ENCODE data around the gene TMED4. TPM values are rescaled to one million over a fixed set of nuclear protein-coding genes. Genes with fewer than 3 reads are reported as not detected.

Gene TMED4
- total and polyA plus RNA-seq, 2 of the 13 experiments (the other 11 are each of a cell fraction or from before 2014, with no cell fraction given), result 81.4 to 109 TPM

GRCh38 chr7:44607141-44608068 lies 25.4 kb upstream of the TMED4 start:
- DNase-seq (ENCODE audit: low spot score) (no peak), ATAC-seq (no peak), FAIRE-seq (no peak)
- H4K20me1 ChIP-seq (ENCODE audit: insufficient read depth, low read length), result no peaks in the 10 kb centered on the region
- no peaks in the 10 kb centered on the region for H3K36me3 ChIP-seq (replicated peaks in 1 of 2; ENCODE audit: control insufficient read depth in 1 of 2, insufficient read depth in 2 of 2, low read length in 2 of 2)
- H3K9me3 ChIP-seq (ENCODE audit: low read length), result no peaks in the 10 kb centered on the region
- in situ Hi-C loops (cut with HindIII; ENCODE audit: extremely low pct_ligation_motif_present, low pct_unique_long_range_greater_than_20kb), result no loop called here
- peaks cover 23% of the 10 kb centered on the region for H3K4me1 ChIP-seq (ENCODE audit: insufficient read depth, low read length)
- H3K4me3 ChIP-seq (replicated peaks in 1 of 3; ENCODE audit: insufficient read depth in 1 of 3, low read depth in 2 of 3, low read length in 3 of 3), result peak overlapping the region; percentile 79 to 94 (median 89)
- ChIA-PET POLR2A (interaction anchor here (1.0 to 3.3 kb wide), 14 partner anchors 14 to 278 kb away, joined by 3 to 29 read pairs (median 8); partner anchors contain the start of genes DDX56, H2AZ2, PURB and TMED4), CTCF (ENCODE audit: low intra/inter-chr PET ratio, low total read pairs) (no interaction called here)
- H3K79me2 ChIP-seq (ENCODE audit: insufficient read depth, low read length), result peaks cover 46% of the 10 kb centered on the region
- peak overlapping the region; percentile 93 for H3K9ac ChIP-seq (ENCODE audit: insufficient read depth, low read depth, low read length)
- no peak overlapping the region for H2AFZ ChIP-seq (ENCODE audit: low read length)
- intact Hi-C loops (cut with micrococcal nuclease; ENCODE audit: unreplicated experiment), result no loop called here
- peak overlapping the region; percentile 99 for H3K4me2 ChIP-seq (ENCODE audit: low read depth, low read length)
- no peaks in the 10 kb centered on the region; a peak in 1 of 5 replicates for H3K27me3 ChIP-seq (ENCODE audit: control insufficient read depth in 1 of 2, insufficient read depth in 2 of 2, low read length in 2 of 2)
- TSS peak; percentile 90 for BruUV-seq (replicated peaks)
- H3K27ac ChIP-seq (ENCODE audit: extremely low read length, insufficient read depth, low read length), result peak overlapping the region; percentile 85
- WGBS (ENCODE audit: low lambda C conversion rate), result 62% methylated on average over 28 of the region's 35 CpGs
- TF ChIP-seq ZNF160 (CRISPR knock-in tag; IDR thresholded peaks at IDR 0.05), result peak; percentile 36
- TF ChIP-seq ISX (CRISPR knock-in tag; conservative IDR thresholded peaks at IDR 0.05), result 0 out of 2 replicates have a peak, but pooled peaks have one; percentile 26
- TF ChIP-seq ZNF451 (CRISPR knock-in tag; IDR thresholded peaks at IDR 0.05), result no peak
- no peak for TF ChIP-seq MAFK (conservative IDR thresholded peaks at IDR 0.05 in 1 of 2, IDR thresholded peaks at IDR 0.05 in 1 of 2; ENCODE audit: low read length in 2 of 2)
- no peak for TF ChIP-seq MEIS2 (CRISPR knock-in tag; IDR thresholded peaks at IDR 0.05)
- no peak for TF ChIP-seq PAXIP1 (CRISPR knock-in tag; conservative IDR thresholded peaks at IDR 0.05)
- 0 out of 2 replicates have a peak, but pooled peaks have one; percentile 2 for TF ChIP-seq NRL (CRISPR knock-in tag; IDR thresholded peaks at IDR 0.05; ENCODE audit: borderline replicate concordance)
- no peak for TF ChIP-seq KDM2A (CRISPR knock-in tag; IDR thresholded peaks at IDR 0.05; ENCODE audit: borderline replicate concordance, low read depth)
- TF ChIP-seq CAMTA2 (CRISPR knock-in tag; IDR thresholded peaks at IDR 0.05; ENCODE audit: borderline replicate concordance), result no peak
- no peak for TF ChIP-seq ZNF44 (CRISPR knock-in tag; IDR thresholded peaks at IDR 0.05)
- no peak for TF ChIP-seq ZNF496 (CRISPR knock-in tag; IDR thresholded peaks at IDR 0.05; ENCODE audit: insufficient replicate concordance)
- TF ChIP-seq HES4 (CRISPR knock-in tag; IDR thresholded peaks at IDR 0.05; ENCODE audit: borderline replicate concordance), result 0 out of 2 replicates have a peak, but pooled peaks have one; percentile 5
- no peak for TF ChIP-seq BCL3 (CRISPR knock-in tag; IDR thresholded peaks at IDR 0.05)
- TF ChIP-seq EZH2 (conservative IDR thresholded peaks at IDR 0.05; ENCODE audit: low read depth, low read length), result no peak
- TF ChIP-seq PITX1 (CRISPR knock-in tag; IDR thresholded peaks at IDR 0.05), result no peak
- TF ChIP-seq ZNF605 (CRISPR knock-in tag; IDR thresholded peaks at IDR 0.05), result no peak; the same call in 1 of the 2 replicates
